ENCODE results near the gene CLSTN2. TPM values are rescaled to one million over a fixed set of nuclear protein-coding genes. Genes with fewer than 3 reads are reported as not detected.

CLSTN2 gene
- total RNA-seq, 1 donor from 2014 or later: 9.7 TPM

DNA sequence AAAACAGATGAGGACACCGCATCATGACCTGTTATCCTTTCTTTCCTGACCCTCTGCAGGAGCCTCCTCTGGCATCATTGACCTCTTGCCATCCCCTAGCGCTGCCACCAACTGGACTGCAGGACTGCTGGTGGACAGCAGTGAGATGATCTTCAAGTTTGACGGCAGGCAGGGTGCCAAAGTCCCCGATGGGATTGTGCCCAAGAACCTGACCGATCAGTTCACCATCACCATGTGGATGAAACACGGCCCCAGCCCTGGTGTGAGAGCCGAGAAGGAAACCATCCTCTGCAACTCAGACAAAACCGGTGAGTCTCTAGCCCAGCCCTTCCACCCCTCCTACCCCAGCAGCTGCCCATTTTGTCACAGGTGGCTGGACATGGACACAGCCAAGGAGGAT is 524.5 kb downstream of the CLSTN2 start:
- H3K4me3 ChIP-seq (ENCODE audit: low read depth, low read length): no peak overlapping the region
- TF ChIP-seq, protein P1, sequence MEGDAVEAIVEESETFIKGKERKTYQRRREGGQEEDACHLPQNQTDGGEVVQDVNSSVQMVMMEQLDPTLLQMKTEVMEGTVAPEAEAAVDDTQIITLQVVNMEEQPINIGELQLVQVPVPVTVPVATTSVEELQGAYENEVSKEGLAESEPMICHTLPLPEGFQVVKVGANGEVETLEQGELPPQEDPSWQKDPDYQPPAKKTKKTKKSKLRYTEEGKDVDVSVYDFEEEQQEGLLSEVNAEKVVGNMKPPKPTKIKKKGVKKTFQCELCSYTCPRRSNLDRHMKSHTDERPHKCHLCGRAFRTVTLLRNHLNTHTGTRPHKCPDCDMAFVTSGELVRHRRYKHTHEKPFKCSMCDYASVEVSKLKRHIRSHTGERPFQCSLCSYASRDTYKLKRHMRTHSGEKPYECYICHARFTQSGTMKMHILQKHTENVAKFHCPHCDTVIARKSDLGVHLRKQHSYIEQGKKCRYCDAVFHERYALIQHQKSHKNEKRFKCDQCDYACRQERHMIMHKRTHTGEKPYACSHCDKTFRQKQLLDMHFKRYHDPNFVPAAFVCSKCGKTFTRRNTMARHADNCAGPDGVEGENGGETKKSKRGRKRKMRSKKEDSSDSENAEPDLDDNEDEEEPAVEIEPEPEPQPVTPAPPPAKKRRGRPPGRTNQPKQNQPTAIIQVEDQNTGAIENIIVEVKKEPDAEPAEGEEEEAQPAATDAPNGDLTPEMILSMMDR (conservative IDR thresholded peaks at IDR 0.05; ENCODE audit: low read depth, low read length): no peak
- no peak for DNase-seq (ENCODE audit: low read depth)

DNA sequence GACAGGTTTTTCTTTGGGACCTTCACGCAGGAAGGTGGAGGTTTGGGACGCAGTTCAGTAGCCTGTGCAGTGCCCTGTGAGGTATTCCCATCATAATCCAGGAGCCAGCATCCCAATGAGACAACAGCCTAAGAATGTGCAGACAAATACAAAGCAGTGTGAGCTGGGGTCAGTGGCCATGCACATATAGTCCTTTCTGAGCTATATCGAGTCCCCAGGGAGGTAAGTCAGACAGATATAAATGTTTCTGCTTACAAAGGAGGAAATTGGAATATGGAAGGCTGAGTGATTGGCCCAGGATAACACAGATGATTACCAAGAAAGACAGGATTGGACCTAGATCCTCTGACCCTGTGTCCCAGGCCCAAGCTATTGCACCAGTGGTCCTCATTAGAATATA is 526.3 kb downstream of the CLSTN2 start:
- no peak overlapping the region for H3K4me3 ChIP-seq (ENCODE audit: low read depth, low read length)
- TF ChIP-seq, protein P1 (conservative IDR thresholded peaks at IDR 0.05; ENCODE audit: low read depth, low read length): no peak
- DNase-seq (ENCODE audit: low read depth): no peak

DNA sequence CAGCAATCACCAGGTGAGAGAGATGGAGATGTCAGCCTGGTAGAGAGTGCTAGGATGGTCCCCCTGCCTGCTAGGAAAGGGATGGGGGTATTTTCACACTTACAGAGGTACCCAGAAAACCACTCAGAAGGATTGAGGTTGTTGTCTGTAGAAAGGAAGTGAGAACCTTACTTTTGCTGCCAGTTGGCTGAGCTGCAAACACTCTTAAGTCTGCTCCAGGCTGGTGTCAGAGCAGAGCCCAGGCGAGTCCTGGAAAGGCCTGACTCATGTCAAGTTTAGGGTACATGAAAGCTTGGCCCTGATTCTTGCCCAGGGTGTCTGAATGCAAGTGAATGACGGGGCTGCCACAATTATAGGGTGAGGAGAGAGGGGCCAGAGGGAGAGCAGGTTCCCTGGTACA is 528.4 kb downstream of the CLSTN2 start:
- TF ChIP-seq, protein P1 (conservative IDR thresholded peaks at IDR 0.05; ENCODE audit: low read depth, low read length): no peak
- DNase-seq (ENCODE audit: low read depth): no peak
- no peak overlapping the region for H3K4me3 ChIP-seq (ENCODE audit: low read depth, low read length)

DNA sequence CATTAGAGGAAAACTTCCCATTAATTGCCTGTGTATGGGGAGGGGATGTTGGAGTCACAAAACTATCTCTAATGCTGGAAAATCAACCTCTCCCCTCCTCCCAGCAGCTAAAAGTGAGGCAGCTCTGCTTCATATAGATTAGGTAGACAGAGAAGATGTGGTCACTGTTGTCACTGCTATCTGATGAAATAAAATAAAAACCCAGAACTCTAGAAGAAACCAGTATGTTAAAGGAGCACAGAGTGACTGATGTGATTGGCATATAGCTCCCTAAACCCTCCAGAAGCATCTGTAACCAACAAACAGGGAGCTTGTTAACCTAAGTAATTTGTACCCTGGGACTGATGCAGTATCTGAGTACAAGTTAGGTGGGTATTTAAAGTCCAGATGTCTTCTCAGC is 531.0 kb downstream of the CLSTN2 start:
- H3K4me3 ChIP-seq (ENCODE audit: low read depth, low read length): no peak overlapping the region
- TF ChIP-seq, protein P1 (conservative IDR thresholded peaks at IDR 0.05; ENCODE audit: low read depth, low read length): no peak
- no peak for DNase-seq (ENCODE audit: low read depth)

DNA sequence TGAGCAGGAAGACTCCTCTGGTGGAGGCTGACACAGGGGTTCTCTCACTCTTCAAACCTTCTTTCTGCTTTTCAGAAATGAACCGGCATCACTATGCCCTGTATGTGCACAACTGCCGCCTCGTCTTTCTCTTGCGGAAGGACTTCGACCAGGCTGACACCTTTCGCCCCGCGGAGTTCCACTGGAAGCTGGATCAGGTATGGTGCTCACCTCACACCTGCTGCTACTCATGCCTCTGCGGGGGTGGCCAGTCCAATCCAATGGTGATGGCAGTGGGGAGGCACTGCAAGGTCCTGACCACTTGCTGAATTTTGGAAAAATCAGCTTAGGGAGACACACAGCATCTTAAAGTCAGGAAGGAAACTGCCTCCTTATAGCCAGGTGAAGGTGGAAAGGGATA is 531.5 kb downstream of the CLSTN2 start:
- H3K4me3 ChIP-seq (ENCODE audit: low read depth, low read length): no peak overlapping the region
- TF ChIP-seq, protein P1 (conservative IDR thresholded peaks at IDR 0.05; ENCODE audit: low read depth, low read length): no peak
- no peak for DNase-seq (ENCODE audit: low read depth)

DNA sequence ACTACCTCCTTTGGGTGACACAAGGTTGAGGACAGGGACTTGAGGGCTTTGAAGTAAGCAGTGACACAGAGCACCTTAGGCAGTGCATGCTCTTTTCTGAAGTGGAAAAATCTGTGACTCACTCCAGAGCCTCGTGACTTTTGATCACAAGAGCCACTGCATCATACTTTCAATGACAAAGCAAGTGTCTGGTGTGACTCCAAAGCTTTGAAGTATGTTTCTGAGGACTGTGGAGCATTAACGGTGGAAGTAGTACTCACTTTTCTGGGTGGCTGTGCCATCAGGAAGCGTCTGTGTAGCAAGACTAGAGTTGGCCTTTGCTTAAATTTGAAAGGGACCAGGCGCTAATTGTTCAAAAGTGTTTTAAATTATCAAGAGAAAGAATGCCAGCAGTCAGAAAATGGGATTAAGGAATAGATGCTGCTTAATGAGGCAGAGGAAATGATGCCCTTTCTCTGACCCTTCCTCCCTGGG is 532.2 kb downstream of the CLSTN2 start:
- no peak overlapping the region for H3K4me3 ChIP-seq (ENCODE audit: low read depth, low read length)
- peak; percentile 77 for DNase-seq (ENCODE audit: low read depth)
- TF ChIP-seq, protein P1 (conservative IDR thresholded peaks at IDR 0.05; ENCODE audit: low read depth, low read length): no peak

DNA sequence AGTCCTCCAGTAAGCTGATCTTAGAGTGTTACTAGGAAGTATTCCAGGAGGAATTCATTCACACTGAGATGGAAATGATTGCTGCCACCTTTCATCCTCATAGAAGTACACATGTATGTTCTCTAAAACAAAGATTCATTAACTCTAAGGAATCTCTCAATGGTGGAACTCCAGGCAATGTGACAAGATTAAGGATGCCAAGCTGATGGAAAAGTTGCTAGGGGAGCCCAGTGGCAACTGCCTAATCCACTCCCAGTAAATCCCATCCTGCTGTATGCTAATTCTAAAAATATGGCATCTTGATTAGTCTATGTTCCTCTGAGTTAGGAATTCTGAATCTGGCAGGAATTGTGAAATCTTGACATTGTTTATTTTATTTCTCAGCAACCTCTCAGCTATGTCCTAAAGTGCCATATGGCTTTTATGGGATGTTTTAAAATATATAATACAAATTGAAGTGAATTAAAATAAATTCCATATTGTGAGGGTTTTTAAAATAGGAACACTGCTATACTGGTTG is 532.9 kb downstream of the CLSTN2 start:
- TF ChIP-seq, protein P1 (conservative IDR thresholded peaks at IDR 0.05; ENCODE audit: low read depth, low read length): no peak
- H3K4me3 ChIP-seq (ENCODE audit: low read depth, low read length): no peak overlapping the region
- DNase-seq (ENCODE audit: low read depth): no peak
